Mucosa of descending colon (tissue), 3 donors: ENCODE measurements around the gene MAPK7. TPM values are rescaled to one million over a fixed set of nuclear protein-coding genes. Genes with fewer than 3 reads are reported as not detected.
"Not testable (repeated sequence)": the region's sequence is repeated elsewhere in the genome, so short reads cannot be mapped to it uniquely, and the experiment has no call there.

Experiments
- ATAC-seq: fragments of 200-7000 bp; cut with Tn5 transposase; one replicate; pipeline ENCODE4 v1.9.1; 2020; ENCODE audit warnings: mild to moderate bottlenecking, moderate library complexity
- DNase-seq, 3 donors: peaks; one replicate each; pipeline ENCODE4 v3.0.0-alpha.2; 2020
- H3K36me3 ChIP-seq: fragments of 200-600 bp; one replicate; pipeline ENCODE4 v1.8.0; 2021; ENCODE audit warnings: low read depth, mild to moderate bottlenecking
- H3K4me1 ChIP-seq: fragments of 200-600 bp; one replicate; pipeline ENCODE4 v1.8.0; 2021; ENCODE audit warnings: low read depth, mild to moderate bottlenecking
- H3K4me3 ChIP-seq: fragments of 200-600 bp; one replicate; pipeline ENCODE4 v1.8.0; 2021; ENCODE audit warnings: mild to moderate bottlenecking
- H3K9me3 ChIP-seq: fragments of 200-600 bp; one replicate; pipeline ENCODE4 v1.8.0; 2021; ENCODE audit warnings: mild to moderate bottlenecking
- CTCF ChIP-seq: fragments of 200-600 bp; IDR thresholded peaks from one replicate; pipeline ENCODE4 v1.8.0; 2022; ENCODE audit warnings: antibody characterized with exemption, mild to moderate bottlenecking
- intact Hi-C, 2 donors: fragments of 100-400 bp; cut with DNase I in 1 of 2; cut with micrococcal nuclease in 1 of 2; formaldehyde crosslinking; loops; one replicate each; pipeline versions ENCODE4 v1.11.0 to v1.11.1; 2022; cut with DNase I, micrococcal nuclease
- total RNA-seq, 3 donors: library from RNA; stranded (reverse); fragmentation: NEBNext Ultra II Directional in 2 of 3; extraction: Animal tissue kit (Norgen Biotek cat#: 25700) in 2 of 3; gene quantifications; one replicate each; pipeline versions ENCODE4 v1.2.1 to v1.2.4, GENCODE V29; 2021 to 2023
- donor health status: DM: no; HTN: no; CAD: no; lungs with moderate emphysema.
- donor health status: DM: no; HTN: no; CAD: no.
- donor health status: DM: no; HTN: yes; CAD: no.

The MAPK7 gene
- total RNA-seq, 3 donors from 2014 or later: 36.9 to 48.6 (median 47.5) TPM

- ATAC-seq (peak; percentile 57), DNase-seq (peak in 1 of 3 donors; percentile 39)
- H3K36me3 ChIP-seq: no peaks in the 10 kb centered on the region
- no peak overlapping the region for H3K4me3 ChIP-seq
- H3K9me3 ChIP-seq: no peaks in the 10 kb centered on the region
- intact Hi-C loops: no loop called here
- H3K4me1 ChIP-seq: peaks cover 14% of the 10 kb centered on the region
- TF ChIP-seq CTCF: no peak
These were observed 30.1 kb upstream of the MAPK7 start for GRCh38 chr17:19348081-19348650.

- intact Hi-C loops: no loop called here
- peak in 1 of 3 donors; percentile 24 for DNase-seq
- Histone ChIP-seq H3K4me3 (no peak overlapping the region), H3K36me3 (no peaks in the 10 kb centered on the region), H3K4me1 (peaks cover 14% of the 10 kb centered on the region), H3K9me3 (no peaks in the 10 kb centered on the region)
- no peak for ATAC-seq
- TF ChIP-seq CTCF: no peak
These were observed 29.5 kb upstream of the MAPK7 start for GRCh38 chr17:19348806-19349205.

GRCh38 chr17:19353401-19353800, 24.9 kb upstream of the MAPK7 start:
- intact Hi-C loops, ATAC-seq, H3K4me3 ChIP-seq, DNase-seq, H3K4me1 ChIP-seq, H3K36me3 ChIP-seq, H3K9me3 ChIP-seq: not testable (repeated sequence)

GRCh38 chr17:19354748-19355147, 23.6 kb upstream of the MAPK7 start:
- Histone ChIP-seq H3K36me3 (no peaks in the 10 kb centered on the region), H3K9me3 (no peaks in the 10 kb centered on the region), H3K4me3 (no peak overlapping the region), H3K4me1 (no peaks in the 10 kb centered on the region)
- DNase-seq (no peak), ATAC-seq (no peak)
- TF ChIP-seq CTCF: no peak
- intact Hi-C loops: no loop called here

GRCh38 chr17:19357351-19357750, 20.9 kb upstream of the MAPK7 start:
- ATAC-seq (peak; percentile 50), DNase-seq (peak in 2 of 3 donors; percentile 28 to 33)
- no peak for TF ChIP-seq CTCF
- Histone ChIP-seq H3K4me1 (peaks cover 6% of the 10 kb centered on the region), H3K36me3 (no peaks in the 10 kb centered on the region), H3K9me3 (no peaks in the 10 kb centered on the region), H3K4me3 (no peak overlapping the region)
- intact Hi-C loops: no loop called here

GRCh38 chr17:19357761-19358160, 20.5 kb upstream of the MAPK7 start:
- ATAC-seq (no peak), DNase-seq (peak in 1 of 3 donors; percentile 10)
- H3K36me3 ChIP-seq: no peaks in the 10 kb centered on the region
- intact Hi-C loops: no loop called here
- no peak overlapping the region for H3K4me3 ChIP-seq
- no peak for TF ChIP-seq CTCF
- H3K4me1 ChIP-seq: peaks cover 6% of the 10 kb centered on the region
- no peaks in the 10 kb centered on the region for H3K9me3 ChIP-seq
